ENCODE measurements around the gene TMEM238. TPM values are rescaled to one million over a fixed set of nuclear protein-coding genes. Genes with fewer than 3 reads are reported as not detected.

TMEM238 gene
- total and polyA plus RNA-seq, 7 donors, result 0.54 to 1.7 (median 0.90) TPM; not detected in 2

DNA sequence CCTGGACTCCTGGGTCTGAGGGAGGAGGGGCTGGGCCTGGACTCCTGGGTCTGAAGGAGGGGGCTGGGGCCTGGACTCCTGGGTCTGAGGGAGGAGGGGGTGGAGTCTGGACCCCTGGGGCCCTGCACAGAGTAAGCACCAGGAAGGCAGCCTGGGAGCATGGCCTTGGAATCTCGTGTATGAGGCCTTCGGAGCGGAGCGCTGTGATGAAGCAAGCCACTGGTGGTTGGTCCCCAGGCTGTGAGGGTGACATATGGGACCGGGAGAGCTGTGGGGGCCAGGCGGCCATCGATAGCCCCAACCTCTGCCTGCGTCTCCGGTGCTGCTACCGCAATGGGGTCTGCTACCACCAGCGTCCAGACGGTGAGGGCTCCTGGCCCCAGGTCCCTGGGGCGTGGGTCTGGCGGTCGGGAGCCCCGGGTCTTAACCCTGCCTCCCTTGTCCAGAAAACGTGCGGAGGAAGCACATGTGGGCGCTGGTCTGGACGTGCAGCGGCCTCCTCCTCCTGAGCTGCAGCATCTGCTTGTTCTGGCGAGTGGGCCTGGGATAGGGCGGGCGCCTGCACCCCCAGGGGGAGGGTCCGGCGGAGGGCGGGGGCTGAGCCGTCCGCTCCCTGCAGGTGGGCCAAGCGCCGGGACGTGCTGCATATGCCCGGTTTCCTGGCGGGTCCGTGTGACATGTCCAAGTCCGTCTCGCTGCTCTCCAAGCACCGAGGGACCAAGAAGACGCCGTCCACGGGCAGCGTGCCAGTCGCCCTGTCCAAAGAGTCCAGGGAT lies 6.5 kb downstream of the TMEM238 start:
- intact Hi-C loops (cut with DNase I), result no loop called here
- peaks cover 33 to 56% (median 45%) of the 10 kb centered on the region in 3 donors for H3K27me3 ChIP-seq
- no peaks in the 10 kb centered on the region for H3K36me3 ChIP-seq
- no peak overlapping the region for H3K4me3 ChIP-seq
- peaks cover 0 to 13% (median 7%) of the 10 kb centered on the region in 4 donors for H3K4me1 ChIP-seq
- no peak for DNase-seq
- WGBS, 2 donors, result 50 to 75% methylated on average over 43 of the region's 43 CpGs
- H3K9me3 ChIP-seq, result no peaks in the 10 kb centered on the region
- no peak overlapping the region for H3K27ac ChIP-seq
- no peak for TF ChIP-seq EP300 (IDR thresholded peaks at IDR 0.05)
- TF ChIP-seq CTCF (IDR thresholded peaks at IDR 0.05), result no peak
- TF ChIP-seq POLR2AphosphoS5 (IDR thresholded peaks at IDR 0.05), result no peak
- no peak for TF ChIP-seq POLR2A (IDR thresholded peaks at IDR 0.05)

GRCh38 chr19:55376241-55376933 lies 7.7 kb downstream of the TMEM238 start, which contains the start of gene TMEM190:
Gene TMEM190, plus strand, starts transcription at chr19:55376826. Its CDS starts 28 bp downstream, at chr19:55376854.
- Histone ChIP-seq H3K4me1 (peaks cover 0 to 13% (median 7%) of the 10 kb centered on the region in 4 donors), H3K36me3 (no peaks in the 10 kb centered on the region), H3K4me3 (no peak within 1 kb of the TSS), H3K9me3 (no peaks in the 10 kb centered on the region), H3K27me3 (peaks cover 41 to 68% (median 57%) of the 10 kb centered on the region in 3 donors), H3K27ac (no peak within 1 kb of the TSS)
- WGBS, 2 donors, result 23 to 53% methylated on average over 21 of the region's 21 CpGs
- intact Hi-C loops (cut with DNase I), result no loop called here
- TF ChIP-seq POLR2A (IDR thresholded peaks at IDR 0.05) (no peak), EP300 (IDR thresholded peaks at IDR 0.05) (no peak), CTCF (IDR thresholded peaks at IDR 0.05) (no peak)
- DNase-seq, result no peak

DNA sequence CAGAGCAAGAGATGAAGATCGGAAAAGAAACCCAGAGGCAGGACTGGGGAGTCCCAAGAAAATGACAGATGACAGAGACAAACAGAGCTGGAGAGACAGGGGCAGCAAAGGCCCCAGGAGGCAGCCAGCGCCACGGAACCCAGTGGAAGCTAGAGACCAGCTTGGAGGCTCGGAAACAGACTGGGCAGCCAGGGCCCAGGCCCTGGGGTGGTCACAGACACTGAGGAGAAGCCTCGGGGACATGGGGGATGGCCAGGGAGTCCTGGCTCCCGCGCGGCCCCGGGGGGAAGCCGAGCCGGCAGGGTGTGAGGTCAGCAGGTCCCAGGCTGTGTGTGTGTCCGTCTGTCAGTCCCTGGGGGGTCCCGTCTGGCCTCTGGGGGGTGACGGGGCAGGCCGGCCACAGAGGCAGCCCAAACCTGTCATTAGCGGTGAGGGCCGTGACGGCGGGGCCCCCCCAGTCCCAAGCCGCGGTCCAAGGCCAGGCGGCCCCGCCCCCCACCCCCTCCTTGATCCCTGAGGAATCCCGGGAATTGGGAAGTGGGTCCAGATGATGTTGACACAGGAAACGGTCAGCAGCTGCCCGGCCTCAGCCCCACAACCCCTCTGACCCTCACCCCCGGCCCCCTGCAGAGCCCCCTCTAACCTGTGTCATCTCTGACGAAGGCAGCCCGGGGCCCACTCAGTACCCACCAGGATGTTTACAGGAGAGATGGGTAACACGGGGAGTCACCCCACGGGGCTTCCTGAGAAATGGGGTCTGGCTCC lies 9.9 kb downstream of the TMEM238 start:
- H3K9me3 ChIP-seq, result no peaks in the 10 kb centered on the region
- H3K36me3 ChIP-seq, result no peaks in the 10 kb centered on the region
- H3K27ac ChIP-seq, result no peak overlapping the region
- H3K27me3 ChIP-seq, result peaks cover 57 to 90% (median 77%) of the 10 kb centered on the region in 3 donors
- intact Hi-C loops (cut with DNase I), result no loop called here
- no peak overlapping the region for H3K4me3 ChIP-seq
- no peak for DNase-seq
- WGBS, 2 donors, result 6 to 19% methylated on average over 31 of the region's 31 CpGs
- TF ChIP-seq EP300 (IDR thresholded peaks at IDR 0.05), result no peak
- TF ChIP-seq POLR2AphosphoS5 (IDR thresholded peaks at IDR 0.05), result no peak
- H3K4me1 ChIP-seq, result peaks cover 0 to 24% (median 20%) of the 10 kb centered on the region in 4 donors

DNA sequence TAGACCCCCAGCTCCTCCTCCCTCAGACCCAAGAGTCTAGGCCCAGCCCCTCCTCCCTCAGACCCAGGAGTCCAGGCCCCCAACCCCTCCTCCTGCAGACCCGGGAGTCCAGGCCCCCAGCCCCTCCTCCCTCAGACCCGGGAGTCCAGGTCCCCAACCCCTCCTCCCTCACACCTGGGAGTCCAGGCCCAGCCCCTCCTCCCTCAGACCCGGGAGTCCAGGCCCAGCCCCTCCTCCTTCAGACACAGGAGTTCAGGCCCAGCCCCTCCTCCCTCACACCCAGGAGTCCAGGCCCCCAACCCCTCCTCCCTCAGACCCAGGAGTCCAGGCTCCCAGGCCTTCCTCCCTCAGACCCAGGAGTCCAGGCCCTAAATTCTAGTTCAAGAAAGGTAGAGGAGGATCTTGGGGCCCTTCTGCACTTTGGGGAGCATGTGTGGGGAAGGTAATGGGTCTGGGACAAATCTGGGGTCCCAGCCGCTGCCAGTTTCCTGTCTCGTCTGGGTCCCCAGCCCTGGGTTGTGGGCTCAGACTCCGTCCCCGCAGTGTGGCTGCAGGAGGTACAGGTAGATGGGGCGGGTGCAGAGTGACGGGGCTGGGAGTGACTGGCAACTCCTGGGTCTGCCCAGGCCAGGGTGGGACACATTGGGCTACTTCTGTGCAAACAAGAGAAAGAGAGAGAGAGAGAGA lies 10.6 kb downstream of the TMEM238 start:
- DNase-seq, result no peak
- Histone ChIP-seq H3K27me3 (peaks cover 64 to 97% (median 84%) of the 10 kb centered on the region in 3 donors), H3K27ac (no peak overlapping the region), H3K36me3 (no peaks in the 10 kb centered on the region), H3K4me1 (peaks cover 0 to 28% (median 26%) of the 10 kb centered on the region in 4 donors), H3K9me3 (no peaks in the 10 kb centered on the region), H3K4me3 (no peak overlapping the region)
- WGBS, 2 donors, result 18 to 46% methylated on average over 9 of the region's 9 CpGs
- intact Hi-C loops (cut with DNase I), result no loop called here
- TF ChIP-seq POLR2AphosphoS5 (IDR thresholded peaks at IDR 0.05) (no peak), CTCF (IDR thresholded peaks at IDR 0.05) (no peak), POLR2A (IDR thresholded peaks at IDR 0.05) (no peak), EP300 (IDR thresholded peaks at IDR 0.05) (no peak)

All from sigmoid colon (tissue), 7 donors.